Activated naive CD8-positive, alpha-beta T cell treated with anti-CD3 and anti-CD28 coated beads, Interleukin-2, amount 10 ng/mL, durations not matched to agents 7 days and 5 days (primary cell): ENCODE results near the gene KLHL29. TPM values are rescaled to one million over a fixed set of nuclear protein-coding genes. Genes with fewer than 3 reads are reported as not detected.

Source experiments
- ATAC-seq: fragments of 150-1000 bp; cut with Tn5 transposase; one replicate; pipeline ENCODE4 v1.10.0; 2021; ENCODE audit warnings: low read depth, moderate library complexity
- POLR2A ChIA-PET: fragments of 350-600 bp; sonication (Branson Sonifier 250); formaldehyde crosslinking; loops from one replicate; lab custom pipeline; 2021; ENCODE audit warnings: antibody characterized with exemption; lab: Charles Lee
- DNase-seq: peaks from one replicate; pipeline ENCODE4 v3.0.0; 2021
- H3K27ac Mint-ChIP-seq: one replicate; pipeline ENCODE4 v1.8.0; 2022; ENCODE audit warnings: mild to moderate bottlenecking, mixed read lengths
- H3K27me3 Mint-ChIP-seq: one replicate; pipeline ENCODE4 v1.8.0; 2022; ENCODE audit warnings: mild to moderate bottlenecking, moderate library complexity, mixed read lengths
- H3K36me3 Mint-ChIP-seq: one replicate; pipeline ENCODE4 v1.8.0; 2021; ENCODE audit warnings: mild to moderate bottlenecking, mixed read lengths
- H3K4me1 Mint-ChIP-seq: one replicate; pipeline ENCODE4 v1.8.0; 2021; ENCODE audit warnings: mixed read lengths
- H3K4me3 Mint-ChIP-seq: one replicate; pipeline ENCODE4 v1.8.0; 2022; ENCODE audit warnings: mild to moderate bottlenecking, moderate library complexity, mixed read lengths
- H3K9me3 Mint-ChIP-seq: one replicate; pipeline ENCODE4 v1.8.0; 2021; ENCODE audit warnings: mixed read lengths
- total RNA-seq, 2 experiments: library from RNA; stranded (reverse); gene quantifications; one replicate each; pipeline ENCODE4 v1.2.3, GENCODE V29; 2021

KLHL29 gene
- total RNA-seq, 2 experiments from 2014 or later: 1.6 to 1.7 TPM

- POLR2A ChIA-PET: no interaction called here
- DNase-seq (no peak), ATAC-seq (no peak)
- Mint-ChIP-seq H3K4me1 (peaks cover 5% of the 10 kb centered on the region), H3K4me3 (no peak overlapping the region), H3K27me3 (peaks cover 4% of the 10 kb centered on the region), H3K27ac (no peak overlapping the region), H3K9me3 (no peaks in the 10 kb centered on the region), H3K36me3 (no peaks in the 10 kb centered on the region)
Observed at GRCh38 chr2:23556929-23557328, 171.9 kb downstream of the KLHL29 start.

- DNase-seq (no peak), ATAC-seq (no peak)
- peaks cover 4% of the 10 kb centered on the region for H3K27me3 Mint-ChIP-seq
- H3K4me3 Mint-ChIP-seq: no peak overlapping the region
- no peaks in the 10 kb centered on the region for H3K9me3 Mint-ChIP-seq
- H3K4me1 Mint-ChIP-seq: no peaks in the 10 kb centered on the region
- no peaks in the 10 kb centered on the region for H3K36me3 Mint-ChIP-seq
- H3K27ac Mint-ChIP-seq: no peak overlapping the region
- POLR2A ChIA-PET: no interaction called here
Observed at GRCh38 chr2:23557455-23557854, 172.5 kb downstream of the KLHL29 start.

GRCh38 chr2:23559561-23560239 is 174.7 kb downstream of the KLHL29 start:
- Mint-ChIP-seq H3K36me3 (no peaks in the 10 kb centered on the region), H3K4me3 (no peak overlapping the region), H3K9me3 (no peaks in the 10 kb centered on the region), H3K27me3 (peaks cover 4% of the 10 kb centered on the region), H3K4me1 (no peaks in the 10 kb centered on the region), H3K27ac (no peak overlapping the region)
- DNase-seq: no peak
- POLR2A ChIA-PET: no interaction called here
- no peak for ATAC-seq

- Mint-ChIP-seq H3K4me3 (no peak overlapping the region), H3K9me3 (no peaks in the 10 kb centered on the region), H3K27me3 (peaks cover 4% of the 10 kb centered on the region), H3K4me1 (no peaks in the 10 kb centered on the region), H3K36me3 (no peaks in the 10 kb centered on the region), H3K27ac (no peak overlapping the region)
- POLR2A ChIA-PET: no interaction called here
- DNase-seq (no peak), ATAC-seq (no peak)
Observed at GRCh38 chr2:23561088-23561487, 176.1 kb downstream of the KLHL29 start.

- DNase-seq (no peak), ATAC-seq (no peak)
- Mint-ChIP-seq H3K27me3 (peaks cover 4% of the 10 kb centered on the region), H3K27ac (no peak overlapping the region), H3K4me1 (no peaks in the 10 kb centered on the region), H3K9me3 (no peaks in the 10 kb centered on the region), H3K4me3 (no peak overlapping the region), H3K36me3 (no peaks in the 10 kb centered on the region)
- POLR2A ChIA-PET: no interaction called here
Observed at GRCh38 chr2:23561544-23561943, 176.6 kb downstream of the KLHL29 start.

- Mint-ChIP-seq H3K27me3 (peaks cover 4% of the 10 kb centered on the region), H3K9me3 (no peaks in the 10 kb centered on the region), H3K4me3 (no peak overlapping the region), H3K4me1 (no peaks in the 10 kb centered on the region), H3K36me3 (no peaks in the 10 kb centered on the region), H3K27ac (no peak overlapping the region)
- no peak for ATAC-seq
- no peak for DNase-seq
- POLR2A ChIA-PET: interaction anchor here (0.5 kb wide), 1 partner anchor 957 kb away, joined by 3 read pairs; no protein-coding TSS in a partner anchor
Observed at GRCh38 chr2:23562143-23562542, 177.2 kb downstream of the KLHL29 start.

GRCh38 chr2:23563151-23563550 is 178.2 kb downstream of the KLHL29 start:
- no peaks in the 10 kb centered on the region for H3K4me1 Mint-ChIP-seq
- H3K27me3 Mint-ChIP-seq: peaks cover 4% of the 10 kb centered on the region
- H3K9me3 Mint-ChIP-seq: no peaks in the 10 kb centered on the region
- no peaks in the 10 kb centered on the region for H3K36me3 Mint-ChIP-seq
- no peak overlapping the region for H3K27ac Mint-ChIP-seq
- DNase-seq (no peak), ATAC-seq (no peak)
- H3K4me3 Mint-ChIP-seq: no peak overlapping the region
- POLR2A ChIA-PET: no interaction called here

GRCh38 chr2:23563673-23564614 is 179.0 kb downstream of the KLHL29 start:
- ATAC-seq (no peak), DNase-seq (no peak)
- Mint-ChIP-seq H3K4me3 (no peak overlapping the region), H3K27ac (no peak overlapping the region), H3K27me3 (peaks cover 4% of the 10 kb centered on the region), H3K36me3 (no peaks in the 10 kb centered on the region), H3K4me1 (no peaks in the 10 kb centered on the region), H3K9me3 (no peaks in the 10 kb centered on the region)
- POLR2A ChIA-PET: no interaction called here

GRCh38 chr2:23564615-23564960 is 179.6 kb downstream of the KLHL29 start:
- Mint-ChIP-seq H3K36me3 (no peaks in the 10 kb centered on the region), H3K4me3 (no peak overlapping the region), H3K27me3 (peaks cover 4% of the 10 kb centered on the region), H3K9me3 (no peaks in the 10 kb centered on the region), H3K4me1 (no peaks in the 10 kb centered on the region), H3K27ac (no peak overlapping the region)
- ATAC-seq (no peak), DNase-seq (no peak)
- POLR2A ChIA-PET: no interaction called here

GRCh38 chr2:23565374-23565773 is 180.4 kb downstream of the KLHL29 start:
- no peaks in the 10 kb centered on the region for H3K36me3 Mint-ChIP-seq
- H3K4me1 Mint-ChIP-seq: no peaks in the 10 kb centered on the region
- no peaks in the 10 kb centered on the region for H3K9me3 Mint-ChIP-seq
- DNase-seq (no peak), ATAC-seq (no peak)
- H3K27ac Mint-ChIP-seq: no peak overlapping the region
- POLR2A ChIA-PET: no interaction called here
- H3K27me3 Mint-ChIP-seq: no peaks in the 10 kb centered on the region
- H3K4me3 Mint-ChIP-seq: no peak overlapping the region

GRCh38 chr2:23565814-23566213 is 180.8 kb downstream of the KLHL29 start:
- H3K4me1 Mint-ChIP-seq: no peaks in the 10 kb centered on the region
- H3K36me3 Mint-ChIP-seq: no peaks in the 10 kb centered on the region
- POLR2A ChIA-PET: no interaction called here
- H3K4me3 Mint-ChIP-seq: no peak overlapping the region
- DNase-seq (no peak), ATAC-seq (no peak)
- no peaks in the 10 kb centered on the region for H3K27me3 Mint-ChIP-seq
- H3K27ac Mint-ChIP-seq: no peak overlapping the region
- H3K9me3 Mint-ChIP-seq: no peaks in the 10 kb centered on the region

GRCh38 chr2:23566241-23567142 is 181.5 kb downstream of the KLHL29 start:
- POLR2A ChIA-PET: no interaction called here
- no peak overlapping the region for H3K4me3 Mint-ChIP-seq
- no peaks in the 10 kb centered on the region for H3K36me3 Mint-ChIP-seq
- H3K9me3 Mint-ChIP-seq: no peaks in the 10 kb centered on the region
- no peaks in the 10 kb centered on the region for H3K27me3 Mint-ChIP-seq
- H3K27ac Mint-ChIP-seq: no peak overlapping the region
- DNase-seq (peak; percentile 47), ATAC-seq (peak; percentile 45)
- no peaks in the 10 kb centered on the region for H3K4me1 Mint-ChIP-seq

- Mint-ChIP-seq H3K27ac (no peak overlapping the region), H3K36me3 (no peaks in the 10 kb centered on the region), H3K9me3 (no peaks in the 10 kb centered on the region), H3K4me3 (no peak overlapping the region), H3K4me1 (no peaks in the 10 kb centered on the region), H3K27me3 (peaks cover 2% of the 10 kb centered on the region)
- POLR2A ChIA-PET: no interaction called here
- no peak for ATAC-seq
- DNase-seq: no peak
Observed at GRCh38 chr2:23567161-23567756, 182.3 kb downstream of the KLHL29 start.
